Gastroesophageal sphincter (tissue), 4 donors: ENCODE results near the gene GRID1. TPM values are rescaled to one million over a fixed set of nuclear protein-coding genes. Genes with fewer than 3 reads are reported as not detected.

Source experiments
- ATAC-seq: fragments of 150-250 bp; one replicate; pipeline ENCODE4 v1.9.1; 2016; ENCODE audit warnings: mild to moderate bottlenecking, moderate library complexity
- H3K27ac ChIP-seq, 4 donors: fragments of 200-600 bp; sonication (generic) in 3 of 4; 1 replicate in 3 of 4; 2 replicates in 1 of 4; pipeline ENCODE4 v1.5.1; 2016 to 2019
- H3K27me3 ChIP-seq: fragments of 200-600 bp; sonication (generic); one replicate; pipeline ENCODE4 v1.5.1; 2019
- H3K36me3 ChIP-seq, 2 donors: fragments of 200-600 bp; sonication (generic); one replicate each; pipeline ENCODE4 v1.5.1; 2019; ENCODE audit warnings: control low read depth in 1 of 2
- H3K4me1 ChIP-seq, 3 donors: fragments of 200-600 bp; sonication (generic); 1 replicate in 2 of 3; 2 replicates in 1 of 3; pipeline ENCODE4 v1.5.1; 2016 to 2019; ENCODE audit warnings: control low read depth in 2 of 3
- H3K4me3 ChIP-seq, 2 donors: fragments of 200-600 bp; sonication (generic); one replicate each; pipeline ENCODE4 v1.5.1; 2019; ENCODE audit warnings: mild to moderate bottlenecking in 1 of 2, moderate library complexity in 1 of 2
- H3K9me3 ChIP-seq, 3 donors: fragments of 200-600 bp; sonication (generic); one replicate each; pipeline ENCODE4 v1.5.1; 2017 to 2019; ENCODE audit warnings: control low read depth in 2 of 3
- EP300 ChIP-seq: sonication (generic); formaldehyde crosslinking; IDR thresholded peaks from one replicate; pipeline ENCODE4 v1.6.1; 2017; ENCODE audit warnings: antibody characterized with exemption, mild to moderate bottlenecking
- POLR2A ChIP-seq, 2 donors: fragments of 450-650 bp; IDR thresholded peaks; one replicate each; pipeline ENCODE4 v1.6.1; 2017; ENCODE audit warnings: antibody characterized with exemption in 2 of 2, mild to moderate bottlenecking in 2 of 2, moderate library complexity in 1 of 2
- POLR2AphosphoS5 ChIP-seq: sonication (generic); formaldehyde crosslinking; IDR thresholded peaks from one replicate; pipeline ENCODE4 v1.6.1; 2017; ENCODE audit warnings: antibody characterized with exemption
- WGBS, 2 donors: methylation state at CpG; one replicate each; pipeline ENCODE4 v1.1.5; 2018; ENCODE audit warnings: low coverage in 1 of 2; 5-methylcytosine and 5-hydroxymethylcytosine counted together
- total RNA-seq, 4 donors: library from RNA; depleted of rRNA; stranded (reverse); fragments of >200 nt; gene quantifications; one replicate each; pipeline ENCODE4 v1.1.0, GENCODE V29; 2016
- TF ChIP-seq, protein P1 (sequence below), 4 experiments: fragments of 200-600 bp in 2 of 4; fragments of 450-650 bp in 2 of 4; sonication (generic) in 1 of 4; IDR thresholded peaks; one replicate each; pipeline ENCODE4 v1.5.1; 2017 to 2019; ENCODE audit warnings: antibody characterized with exemption in 4 of 4, mild to moderate bottlenecking in 2 of 4, moderate library complexity in 2 of 4

GRID1 gene
- total RNA-seq, 4 donors from 2014 or later: 1.2 to 2.7 (median 1.7) TPM

DNA sequence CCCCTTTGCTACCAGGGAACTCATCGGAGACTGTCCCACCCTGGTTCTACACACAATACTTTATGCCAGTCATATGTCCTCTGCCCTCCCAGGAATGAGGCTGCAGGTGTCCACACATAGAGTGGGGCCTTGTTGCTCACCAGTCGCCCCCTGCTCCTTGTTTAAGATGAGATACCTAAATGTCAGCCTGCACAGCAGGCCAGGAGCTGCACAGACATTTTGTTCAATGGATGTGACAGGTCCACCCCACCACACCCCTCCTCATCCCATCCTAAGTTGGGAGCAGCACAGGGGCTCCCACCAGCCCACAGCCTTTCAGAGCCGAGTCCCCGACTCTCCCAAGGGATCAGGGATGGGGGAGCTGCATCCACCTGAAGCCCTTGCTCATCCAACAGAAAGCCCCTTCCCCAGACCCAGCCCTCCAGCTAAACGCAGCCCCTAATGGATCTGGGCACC is 6.2 kb upstream of the GRID1 start:
- H3K4me1 ChIP-seq: peaks cover 0 to 11% (median 5%) of the 10 kb centered on the region in 3 donors
- TF ChIP-seq POLR2A (IDR thresholded peaks at IDR 0.05): no peak
- TF ChIP-seq POLR2AphosphoS5: no peak
- no peak for TF ChIP-seq EP300
- TF ChIP-seq, protein P1, sequence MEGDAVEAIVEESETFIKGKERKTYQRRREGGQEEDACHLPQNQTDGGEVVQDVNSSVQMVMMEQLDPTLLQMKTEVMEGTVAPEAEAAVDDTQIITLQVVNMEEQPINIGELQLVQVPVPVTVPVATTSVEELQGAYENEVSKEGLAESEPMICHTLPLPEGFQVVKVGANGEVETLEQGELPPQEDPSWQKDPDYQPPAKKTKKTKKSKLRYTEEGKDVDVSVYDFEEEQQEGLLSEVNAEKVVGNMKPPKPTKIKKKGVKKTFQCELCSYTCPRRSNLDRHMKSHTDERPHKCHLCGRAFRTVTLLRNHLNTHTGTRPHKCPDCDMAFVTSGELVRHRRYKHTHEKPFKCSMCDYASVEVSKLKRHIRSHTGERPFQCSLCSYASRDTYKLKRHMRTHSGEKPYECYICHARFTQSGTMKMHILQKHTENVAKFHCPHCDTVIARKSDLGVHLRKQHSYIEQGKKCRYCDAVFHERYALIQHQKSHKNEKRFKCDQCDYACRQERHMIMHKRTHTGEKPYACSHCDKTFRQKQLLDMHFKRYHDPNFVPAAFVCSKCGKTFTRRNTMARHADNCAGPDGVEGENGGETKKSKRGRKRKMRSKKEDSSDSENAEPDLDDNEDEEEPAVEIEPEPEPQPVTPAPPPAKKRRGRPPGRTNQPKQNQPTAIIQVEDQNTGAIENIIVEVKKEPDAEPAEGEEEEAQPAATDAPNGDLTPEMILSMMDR (IDR thresholded peaks at IDR 0.05): no peak
- H3K4me3 ChIP-seq: no peak overlapping the region
- 86% methylated on average over 1 of the region's 5 CpGs; no CpG with 5 or more reads in 1 of the 2 donors for WGBS, 2 donors
- peaks cover 75% of the 10 kb centered on the region for H3K27me3 ChIP-seq
- no peaks in the 10 kb centered on the region for H3K9me3 ChIP-seq
- ATAC-seq: no peak
- H3K27ac ChIP-seq: no peak overlapping the region
- no peaks in the 10 kb centered on the region for H3K36me3 ChIP-seq

DNA sequence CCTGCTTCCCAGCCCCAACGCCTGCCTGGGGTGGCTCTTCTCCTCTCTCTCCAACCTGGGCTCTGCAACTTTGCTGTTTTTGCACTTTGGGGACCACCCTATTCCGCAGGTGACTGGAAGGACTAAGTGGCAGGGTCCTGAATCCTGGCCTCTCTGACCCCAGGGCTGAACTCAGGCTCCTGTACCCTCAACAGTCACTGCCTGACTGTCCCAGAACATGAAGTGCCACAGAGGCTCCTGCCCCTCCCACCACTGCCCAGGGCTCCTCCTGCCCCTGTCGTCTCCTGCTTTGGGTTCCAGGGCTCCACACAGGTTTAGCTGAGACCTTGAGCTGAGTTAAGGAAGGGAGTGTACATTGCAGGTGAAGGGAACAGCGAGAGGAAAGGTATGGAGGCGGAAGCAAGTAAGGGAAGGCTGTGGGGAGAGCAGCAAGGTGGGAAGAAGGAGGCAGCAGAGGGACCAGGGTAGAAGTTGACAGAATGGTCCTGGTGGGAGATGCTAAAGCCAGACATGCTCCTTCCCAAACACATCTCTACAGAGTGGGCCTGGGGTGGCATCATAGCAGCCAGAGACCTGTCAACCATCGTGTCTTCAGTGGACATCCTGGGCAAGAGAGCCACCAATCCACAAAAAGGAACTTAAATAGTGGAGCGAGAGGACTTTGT is 5.7 kb upstream of the GRID1 start:
- H3K27ac ChIP-seq: no peak overlapping the region
- H3K27me3 ChIP-seq: peaks cover 75% of the 10 kb centered on the region
- no peak overlapping the region for H3K4me3 ChIP-seq
- no peak for TF ChIP-seq POLR2AphosphoS5
- no peak for TF ChIP-seq EP300
- TF ChIP-seq, protein P1 (IDR thresholded peaks at IDR 0.05): no peak
- no peak for TF ChIP-seq POLR2A (IDR thresholded peaks at IDR 0.05)
- no peak for ATAC-seq
- peaks cover 0 to 12% (median 7%) of the 10 kb centered on the region in 3 donors for H3K4me1 ChIP-seq
- H3K36me3 ChIP-seq: no peaks in the 10 kb centered on the region
- no peaks in the 10 kb centered on the region for H3K9me3 ChIP-seq
- WGBS, 2 donors: 50 to 73% methylated on average over 2 to 4 of the region's 7 CpGs

DNA sequence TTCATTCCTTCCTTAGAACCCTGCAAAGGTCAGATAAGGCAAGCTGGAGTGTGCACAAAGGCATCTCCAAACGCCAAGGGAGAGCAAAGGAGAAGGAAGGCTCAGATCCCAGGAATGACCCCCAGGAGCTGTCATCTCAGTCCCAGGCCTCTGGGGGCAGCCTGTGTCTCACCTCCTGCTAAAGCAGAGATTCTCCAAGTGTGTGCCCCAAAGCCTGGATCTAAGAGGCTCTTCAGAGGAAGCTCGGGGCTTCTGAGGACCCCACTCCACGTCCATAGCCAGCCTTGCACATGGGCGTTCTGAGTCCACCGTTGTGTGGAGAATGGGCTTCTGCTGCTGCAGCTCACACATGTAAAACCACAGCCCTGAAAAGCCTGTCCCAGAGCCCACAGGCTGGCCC is 5.1 kb upstream of the GRID1 start:
- no peaks in the 10 kb centered on the region for H3K36me3 ChIP-seq
- 100% methylated on average over 2 of the region's 5 CpGs; no CpG with 5 or more reads in 1 of the 2 donors for WGBS, 2 donors
- no peak for ATAC-seq
- peaks cover 75% of the 10 kb centered on the region for H3K27me3 ChIP-seq
- H3K27ac ChIP-seq: no peak overlapping the region
- TF ChIP-seq, protein P1 (IDR thresholded peaks at IDR 0.05): no peak
- TF ChIP-seq EP300 (no peak), POLR2AphosphoS5 (no peak), POLR2A (IDR thresholded peaks at IDR 0.05) (no peak)
- H3K4me1 ChIP-seq: peaks cover 0 to 12% (median 8%) of the 10 kb centered on the region in 3 donors
- H3K4me3 ChIP-seq: no peak overlapping the region
- H3K9me3 ChIP-seq: no peaks in the 10 kb centered on the region

DNA sequence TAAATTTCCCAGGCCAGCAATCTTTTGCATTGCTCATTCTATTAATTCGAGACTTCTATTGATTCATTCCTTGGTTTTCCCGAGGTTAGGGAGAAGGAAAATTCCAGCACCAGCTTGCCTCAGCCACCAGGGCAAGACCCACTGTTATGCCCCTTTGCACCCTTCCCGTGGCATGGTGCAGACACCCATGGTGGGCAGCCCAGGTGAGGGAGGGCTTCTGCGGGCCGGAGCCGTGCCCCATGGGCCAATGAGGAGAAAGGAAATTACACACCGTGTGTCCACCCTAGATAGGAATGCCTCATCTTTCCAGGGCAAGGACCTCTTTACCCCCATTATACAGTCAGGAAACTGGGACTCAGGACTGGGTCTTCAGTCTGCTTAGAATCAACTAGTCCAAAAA is 4.5 kb upstream of the GRID1 start:
- no peak overlapping the region for H3K4me3 ChIP-seq
- no peak for ATAC-seq
- H3K36me3 ChIP-seq: no peaks in the 10 kb centered on the region
- H3K27ac ChIP-seq: no peak overlapping the region
- TF ChIP-seq POLR2AphosphoS5 (no peak), EP300 (no peak), POLR2A (IDR thresholded peaks at IDR 0.05) (no peak)
- TF ChIP-seq, protein P1 (IDR thresholded peaks at IDR 0.05): no peak
- peaks cover 75% of the 10 kb centered on the region for H3K27me3 ChIP-seq
- peaks cover 0 to 16% (median 8%) of the 10 kb centered on the region in 3 donors for H3K4me1 ChIP-seq
- 74% methylated on average over 3 of the region's 7 CpGs; no CpG with 5 or more reads in 1 of the 2 donors for WGBS, 2 donors
- no peaks in the 10 kb centered on the region for H3K9me3 ChIP-seq
